GM18511 (cell line): ENCODE measurements around the gene CACNA1G.

Source experiments
- ATAC-seq: cut with Tn5 transposase; IDR thresholded peaks from one replicate; pipeline ENCODE4 v1.9.1; 2021; ENCODE audit warnings: mild to moderate bottlenecking, moderate library complexity; ENCODE audit not compliant: unreplicated experiment

Gene CACNA1G

GRCh38 chr17:50564916-50565315 lies 4.4 kb downstream of the CACNA1G start:
- ATAC-seq: no peak

GRCh38 chr17:50565402-50566350 lies 5.2 kb downstream of the CACNA1G start:
- ATAC-seq: no peak

- ATAC-seq: no peak
These were observed 6.4 kb downstream of the CACNA1G start for GRCh38 chr17:50566886-50567285.

- no peak for ATAC-seq
These were observed 8.1 kb downstream of the CACNA1G start for GRCh38 chr17:50568659-50569058.

- no peak for ATAC-seq
These were observed 9.1 kb downstream of the CACNA1G start for GRCh38 chr17:50569592-50569991.

GRCh38 chr17:50570032-50570431 lies 9.5 kb downstream of the CACNA1G start:
- no peak for ATAC-seq

GRCh38 chr17:50570528-50570927 lies 10.0 kb downstream of the CACNA1G start:
- ATAC-seq: no peak

- no peak for ATAC-seq
These were observed 11.2 kb downstream of the CACNA1G start for GRCh38 chr17:50571681-50572080.

GRCh38 chr17:50572541-50572940 lies 12.0 kb downstream of the CACNA1G start:
- no peak for ATAC-seq

GRCh38 chr17:50573866-50574611 lies 13.5 kb downstream of the CACNA1G start:
- ATAC-seq: no peak

- no peak for ATAC-seq
These were observed 15.2 kb downstream of the CACNA1G start for GRCh38 chr17:50575581-50576210.

GRCh38 chr17:50576864-50577263 lies 16.3 kb downstream of the CACNA1G start:
- no peak for ATAC-seq

GRCh38 chr17:50577451-50577954 lies 17.0 kb downstream of the CACNA1G start:
- no peak for ATAC-seq

GRCh38 chr17:50578173-50578572 lies 17.7 kb downstream of the CACNA1G start:
- ATAC-seq: no peak

- ATAC-seq: no peak
These were observed 18.9 kb downstream of the CACNA1G start for GRCh38 chr17:50579399-50579798.

GRCh38 chr17:50580646-50581045 lies 20.1 kb downstream of the CACNA1G start:
- ATAC-seq: no peak

GRCh38 chr17:50581316-50581715 lies 20.8 kb downstream of the CACNA1G start:
- ATAC-seq: no peak

- ATAC-seq: no peak
These were observed 22.2 kb downstream of the CACNA1G start for GRCh38 chr17:50582741-50583140.

- no peak for ATAC-seq
These were observed 23.1 kb downstream of the CACNA1G start for GRCh38 chr17:50583641-50584040.

GRCh38 chr17:50584116-50584515 lies 23.6 kb downstream of the CACNA1G start:
- ATAC-seq: no peak

- ATAC-seq: no peak
These were observed 24.2 kb downstream of the CACNA1G start for GRCh38 chr17:50584749-50585148.
